Gastrocnemius medialis (tissue), 4 donors: ENCODE results near the gene COQ2. TPM values are rescaled to one million over a fixed set of nuclear protein-coding genes. Genes with fewer than 3 reads are reported as not detected.

Source experiments
- ATAC-seq, 2 donors: fragments of 150-250 bp; one replicate each; pipeline ENCODE4 v1.9.1; 2016
- DNase-seq, 2 donors: peaks; one replicate each; pipeline ENCODE4 v3.0.0-alpha.2; 2019
- H3K27ac ChIP-seq, 4 donors: fragments of 200-600 bp; sonication (generic); 1 replicate in 1 of 4; 2 replicates in 3 of 4; pipeline ENCODE4 v1.5.1; 2016 to 2018; ENCODE audit warnings: mild to moderate bottlenecking in 2 of 4, moderate library complexity in 1 of 4
- H3K27me3 ChIP-seq, 3 donors: fragments of 200-600 bp; sonication (generic) in 2 of 3; 1 replicate in 1 of 3; 2 replicates in 2 of 3; pipeline versions ENCODE4 v1.5.1 to v1.6.0; 2016 to 2019; ENCODE audit warnings: mild to moderate bottlenecking in 1 of 3, moderate library complexity in 1 of 3
- H3K36me3 ChIP-seq, 2 donors: fragments of 200-600 bp; sonication (generic) in 1 of 2; one replicate each; pipeline ENCODE4 v1.5.1; 2017 to 2018
- H3K4me1 ChIP-seq, 2 donors: fragments of 200-600 bp; sonication (generic) in 1 of 2; one replicate each; pipeline ENCODE4 v1.5.1; 2016 to 2017; ENCODE audit warnings: mild to moderate bottlenecking in 2 of 2
- H3K4me3 ChIP-seq, 4 donors: fragments of 200-600 bp; sonication (generic) in 3 of 4; 1 replicate in 1 of 4; 2 replicates in 3 of 4; pipeline ENCODE4 v1.5.1; 2016 to 2019; ENCODE audit warnings: mild to moderate bottlenecking in 2 of 4
- H3K9me3 ChIP-seq, 3 donors: fragments of 200-600 bp; sonication (generic) in 2 of 3; 1 replicate in 1 of 3; 2 replicates in 2 of 3; pipeline ENCODE4 v1.5.1; 2016 to 2019
- CTCF ChIP-seq, 5 experiments: fragments of 450-650 bp in 3 of 5; fragments of 200-600 bp in 2 of 5; sonication (generic) in 2 of 5; IDR thresholded peaks in 4 of 5; conservative IDR thresholded peaks in 1 of 5; 1 replicate in 4 of 5; 2 replicates in 1 of 5; pipeline ENCODE4 v1.5.1; 2016 to 2019; ENCODE audit warnings: antibody characterized with exemption in 5 of 5, mild to moderate bottlenecking in 3 of 5, moderate library complexity in 3 of 5
- POLR2A ChIP-seq, 2 donors: fragments of 450-650 bp; IDR thresholded peaks; one replicate each; pipeline ENCODE4 v1.6.1; 2017; ENCODE audit warnings: antibody characterized with exemption in 2 of 2, mild to moderate bottlenecking in 2 of 2, moderate library complexity in 2 of 2
- in situ Hi-C, 4 donors: fragments of 200-750 bp; cut with MboI; loops; one replicate each; pipeline versions ENCODE4 v1.15.0 to v1.8.0; 2017; ENCODE audit warnings: low sequenced_read_pairs in 4 of 4
- intact Hi-C: fragments of 100-400 bp; cut with DNase I; formaldehyde crosslinking; loops from one replicate; pipeline ENCODE4 v1.15.1; 2023; ENCODE audit warnings: low total_unique reads
- total RNA-seq, 4 donors: library from RNA; depleted of rRNA; stranded (reverse); fragments of >200 nt; gene quantifications; one replicate each; pipeline versions ENCODE4 v1.1.0 to v1.2.3, GENCODE V29; 2016

COQ2 gene
- total RNA-seq, 4 donors from 2014 or later = 9.0 to 15.7 (median 11.5) TPM

DNA sequence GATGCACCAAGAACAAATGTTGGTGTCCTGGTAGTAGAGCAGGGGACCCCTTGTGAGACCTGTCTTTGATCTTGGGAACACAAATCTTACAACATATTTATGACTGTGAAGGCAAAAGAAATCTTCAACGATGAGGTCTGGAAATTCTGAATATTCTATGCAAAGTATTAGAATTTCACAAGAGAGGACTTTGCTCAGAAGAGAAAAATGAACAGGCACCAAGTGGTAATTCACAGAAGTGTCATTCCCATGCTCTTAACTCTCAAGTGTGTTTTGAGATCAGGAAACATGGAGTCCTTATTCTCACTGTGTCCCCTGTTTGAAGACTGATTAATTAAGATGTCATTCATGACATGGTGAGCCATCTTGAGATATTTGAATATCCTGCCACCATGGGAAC is 52.5 kb downstream of the COQ2 start:
- intact Hi-C loops = no loop called here
- no peaks in the 10 kb centered on the region for H3K27me3 ChIP-seq
- ATAC-seq = no peak
- in situ Hi-C loops = no loop called here
- DNase-seq = no peak
- TF ChIP-seq POLR2A (IDR thresholded peaks at IDR 0.05) (no peak), CTCF (IDR thresholded peaks at IDR 0.05 in 4 of 5, conservative IDR thresholded peaks at IDR 0.05 in 1 of 5) (no peak)
- H3K4me1 ChIP-seq = no peaks in the 10 kb centered on the region
- H3K4me3 ChIP-seq = no peak overlapping the region
- no peaks in the 10 kb centered on the region for H3K9me3 ChIP-seq
- no peaks in the 10 kb centered on the region for H3K36me3 ChIP-seq
- no peak overlapping the region for H3K27ac ChIP-seq

DNA sequence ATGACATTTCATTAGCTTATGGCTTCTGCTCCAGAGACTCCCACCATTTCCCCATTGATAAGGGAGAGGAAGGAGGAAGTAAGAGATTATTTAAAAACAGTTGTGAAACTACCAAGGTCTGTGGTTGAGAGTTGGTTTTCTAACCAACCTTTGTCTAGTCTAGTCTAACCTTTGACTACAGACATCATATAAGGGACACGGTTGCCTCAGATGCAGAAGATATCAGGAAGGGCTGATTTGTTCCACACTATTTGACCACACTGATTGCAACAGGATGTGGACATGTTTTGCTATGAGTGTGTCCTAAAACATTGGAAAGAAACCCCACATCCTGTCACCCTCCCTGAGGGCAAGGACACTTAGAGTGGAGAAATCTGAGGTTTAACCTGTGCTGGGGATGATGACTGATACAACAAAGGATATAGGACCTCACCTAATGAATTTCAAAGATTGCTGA is 53.0 kb downstream of the COQ2 start:
- in situ Hi-C loops (no loop called here), intact Hi-C loops (no loop called here)
- H3K4me3 ChIP-seq = no peak overlapping the region
- ATAC-seq = no peak
- no peak for DNase-seq
- no peaks in the 10 kb centered on the region for H3K9me3 ChIP-seq
- H3K4me1 ChIP-seq = no peaks in the 10 kb centered on the region
- no peaks in the 10 kb centered on the region for H3K36me3 ChIP-seq
- H3K27ac ChIP-seq = no peak overlapping the region
- no peak for TF ChIP-seq POLR2A (IDR thresholded peaks at IDR 0.05)
- TF ChIP-seq CTCF (IDR thresholded peaks at IDR 0.05 in 4 of 5, conservative IDR thresholded peaks at IDR 0.05 in 1 of 5) = no peak
- H3K27me3 ChIP-seq = no peaks in the 10 kb centered on the region

GRCh38 chr4:83230928-83231327 is 53.7 kb downstream of the COQ2 start:
- Histone ChIP-seq H3K9me3 (no peaks in the 10 kb centered on the region), H3K4me1 (no peaks in the 10 kb centered on the region), H3K27me3 (no peaks in the 10 kb centered on the region), H3K36me3 (no peaks in the 10 kb centered on the region), H3K27ac (no peak overlapping the region), H3K4me3 (no peak overlapping the region)
- in situ Hi-C loops (no loop called here), intact Hi-C loops (no loop called here)
- DNase-seq (no peak), ATAC-seq (no peak)
- TF ChIP-seq CTCF (IDR thresholded peaks at IDR 0.05 in 4 of 5, conservative IDR thresholded peaks at IDR 0.05 in 1 of 5) (no peak), POLR2A (IDR thresholded peaks at IDR 0.05) (no peak)

- Histone ChIP-seq H3K27me3 (no peaks in the 10 kb centered on the region), H3K36me3 (no peaks in the 10 kb centered on the region), H3K4me1 (no peaks in the 10 kb centered on the region), H3K27ac (no peak overlapping the region), H3K4me3 (no peak overlapping the region), H3K9me3 (no peaks in the 10 kb centered on the region)
- in situ Hi-C loops = no loop called here
- ATAC-seq = no peak
- TF ChIP-seq POLR2A (IDR thresholded peaks at IDR 0.05) (no peak), CTCF (IDR thresholded peaks at IDR 0.05 in 4 of 5, conservative IDR thresholded peaks at IDR 0.05 in 1 of 5) (no peak)
- DNase-seq = no peak
- intact Hi-C loops = no loop called here
These were observed 54.8 kb downstream of the COQ2 start for GRCh38 chr4:83229791-83230190.

DNA sequence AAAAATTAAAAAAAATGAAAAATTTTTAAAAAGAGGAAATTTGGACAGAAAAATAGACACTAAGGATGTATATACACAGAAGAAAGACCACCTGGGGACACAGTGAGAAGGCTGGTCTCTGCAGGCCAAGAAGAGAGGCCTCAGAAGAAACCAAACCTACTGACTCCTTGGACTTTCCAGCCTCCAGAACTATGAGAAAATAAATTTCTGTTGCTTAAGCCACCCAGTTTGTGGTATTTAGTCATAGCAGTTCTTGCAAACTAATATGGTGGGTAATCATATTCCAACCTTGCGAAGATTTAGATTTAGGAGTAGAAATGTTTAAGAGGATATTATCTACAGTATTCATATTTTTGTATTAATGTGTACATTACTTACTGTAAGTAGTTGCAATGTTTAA is 56.4 kb downstream of the COQ2 start:
- ATAC-seq = no peak
- no peak overlapping the region for H3K4me3 ChIP-seq
- no peaks in the 10 kb centered on the region for H3K27me3 ChIP-seq
- H3K27ac ChIP-seq = no peak overlapping the region
- H3K9me3 ChIP-seq = no peaks in the 10 kb centered on the region
- in situ Hi-C loops = no loop called here
- DNase-seq = no peak
- intact Hi-C loops = no loop called here
- H3K4me1 ChIP-seq = no peaks in the 10 kb centered on the region
- TF ChIP-seq CTCF (IDR thresholded peaks at IDR 0.05 in 4 of 5, conservative IDR thresholded peaks at IDR 0.05 in 1 of 5) = no peak
- no peak for TF ChIP-seq POLR2A (IDR thresholded peaks at IDR 0.05)
- no peaks in the 10 kb centered on the region for H3K36me3 ChIP-seq
